M059J (cell line): Measurements from ENCODE around the gene ORM1. TPM values are rescaled to one million over a fixed set of nuclear protein-coding genes. Genes with fewer than 3 reads are reported as not detected.
A peak's percentile ranks its signal among the peaks of the same experiment; 100 is the strongest.

Experiments
- DNase-seq: peaks from one replicate; pipeline ENCODE4 v3.0.0-alpha.2; 2012; ENCODE audit warnings: low read depth
- total RNA-seq: library from RNA; depleted of rRNA; stranded (reverse); fragments of >200 nt; shearing (Covaris generic); gene quantifications from 2 replicates; pipeline ENCODE4 v1.2.3, GENCODE V29; 2014

The ORM1 gene
- total RNA-seq, 1 experiment from 2014 or later: 0.57 TPM

DNA sequence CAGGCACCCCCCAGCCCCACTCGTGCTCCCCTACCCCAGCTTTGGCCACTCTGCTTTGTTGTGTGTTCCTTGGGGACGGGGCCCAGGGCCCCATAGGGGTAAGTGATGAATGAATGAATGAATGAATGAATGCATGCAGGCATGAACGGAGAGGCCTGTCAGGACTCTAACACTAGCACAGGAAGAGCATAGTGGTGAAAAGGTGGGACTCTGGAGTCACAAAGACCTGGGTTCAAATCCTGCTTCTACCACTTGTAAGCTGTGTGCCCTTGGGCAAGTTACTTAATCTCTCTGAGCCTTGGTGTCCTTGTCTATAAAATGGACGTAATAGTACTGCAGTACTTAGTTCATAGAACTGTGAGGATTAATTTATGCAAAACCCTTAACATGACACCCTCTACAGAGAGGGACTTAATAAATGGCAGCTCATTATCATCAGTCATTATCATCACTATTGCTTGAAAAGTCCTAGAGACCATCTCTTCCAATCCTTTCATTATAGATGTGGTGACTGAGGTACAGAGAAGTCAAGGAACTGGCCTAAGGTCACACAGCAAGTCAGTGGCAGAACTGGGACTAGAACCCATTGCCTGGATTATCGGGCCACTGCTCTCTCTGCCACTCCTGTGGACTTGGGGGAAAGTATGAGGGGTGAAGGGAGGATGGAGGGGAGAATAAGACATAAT lies 20.0 kb downstream of the ORM1 start:
- DNase-seq: no peak

DNA sequence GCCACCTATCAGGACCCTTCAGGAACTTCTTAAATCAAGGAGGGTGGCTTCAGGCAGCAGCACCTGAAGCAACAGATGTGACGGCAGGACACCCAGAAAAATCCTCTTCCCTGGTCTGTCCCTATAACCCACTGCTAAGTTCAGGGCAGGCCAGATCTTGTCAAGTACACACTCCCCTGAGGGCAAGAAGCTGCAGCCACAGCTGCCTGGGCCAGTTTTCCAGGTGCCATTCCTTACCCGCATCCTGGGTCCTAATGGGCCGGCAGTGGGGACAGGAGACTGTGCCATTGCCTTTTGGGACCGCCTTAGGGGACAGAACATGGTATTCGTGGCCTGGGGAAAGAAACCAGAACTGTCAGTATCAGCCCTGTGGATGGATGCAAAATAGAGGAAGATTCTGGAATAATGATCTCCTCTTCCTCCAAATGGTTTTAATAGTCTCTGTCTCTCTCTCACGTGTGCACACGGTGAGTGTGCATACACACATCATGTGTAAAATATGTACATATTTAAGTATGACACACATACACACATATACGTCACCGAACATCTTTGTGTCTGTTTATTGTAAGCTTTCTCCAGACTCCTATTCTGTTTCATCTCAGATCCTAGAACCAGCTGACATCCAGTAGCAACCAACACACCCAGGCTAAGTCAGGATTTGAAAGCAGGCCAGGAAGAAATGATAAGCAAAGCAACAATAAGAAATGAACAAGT lies 20.7 kb downstream of the ORM1 start:
- DNase-seq: no peak

DNA sequence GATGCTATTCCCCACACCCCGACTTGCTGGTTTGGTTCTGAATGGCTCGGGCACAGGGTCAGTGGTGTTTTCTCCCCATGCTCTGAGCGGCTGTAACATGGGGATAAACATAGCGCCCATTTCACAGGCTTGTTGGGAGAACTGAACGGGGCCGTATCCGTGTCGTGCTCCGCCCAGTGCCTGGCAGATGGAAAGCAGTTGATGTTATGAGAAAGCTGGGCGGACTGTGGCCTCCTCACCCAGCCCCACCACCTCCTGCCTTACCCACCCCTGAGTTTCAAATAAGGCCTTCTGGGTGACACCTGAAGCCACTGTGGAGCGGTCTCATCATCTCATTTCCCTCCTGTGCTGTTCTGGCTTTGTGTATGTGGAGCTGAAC lies 21.3 kb downstream of the ORM1 start:
- no peak for DNase-seq

DNA sequence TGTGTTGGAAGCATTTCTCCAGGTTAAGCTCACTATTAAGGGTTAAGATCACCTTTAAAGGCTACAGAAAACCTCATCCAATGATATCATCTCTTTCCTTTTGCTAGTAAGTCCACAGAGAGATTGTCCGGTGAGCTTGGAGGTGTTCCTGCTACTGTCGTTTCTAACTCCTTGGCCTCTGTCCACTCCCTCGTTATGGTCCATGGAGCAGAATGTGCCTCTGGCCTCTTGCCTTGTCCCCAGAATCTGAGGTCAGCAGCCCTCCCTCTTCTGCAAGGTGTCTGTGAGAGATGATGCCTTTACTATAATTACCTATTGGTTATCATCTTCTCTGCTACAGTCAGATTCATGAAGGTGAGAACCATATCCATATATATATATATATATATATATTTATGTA lies 21.8 kb downstream of the ORM1 start:
- no peak for DNase-seq

DNA sequence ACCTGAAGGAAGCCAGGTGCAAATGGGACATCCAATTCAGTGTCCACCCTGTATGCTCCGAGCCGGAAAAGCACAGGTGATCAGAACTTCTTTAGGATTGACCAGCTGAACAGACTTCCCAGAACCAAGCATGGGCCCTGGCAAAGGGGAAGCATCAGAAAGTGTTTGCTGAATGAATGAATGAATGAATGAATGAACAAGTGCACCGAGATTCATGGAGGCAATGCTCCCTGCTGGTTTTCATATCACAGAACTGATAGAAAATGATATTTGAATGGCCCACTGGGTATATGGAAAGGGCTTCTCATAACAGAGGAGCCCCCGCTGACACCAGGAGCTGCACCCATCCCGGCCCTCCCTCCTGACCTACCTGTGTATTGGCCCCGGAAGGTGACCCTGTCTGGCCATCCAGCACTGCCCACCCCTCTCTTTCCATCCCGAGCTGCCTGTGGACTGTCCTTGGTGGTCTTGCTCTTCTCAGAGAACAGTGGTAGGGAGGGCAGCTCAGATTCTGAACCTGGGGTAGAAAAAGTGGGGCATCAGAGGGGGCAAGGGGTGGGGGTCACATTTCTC lies 22.7 kb downstream of the ORM1 start:
- no peak for DNase-seq

DNA sequence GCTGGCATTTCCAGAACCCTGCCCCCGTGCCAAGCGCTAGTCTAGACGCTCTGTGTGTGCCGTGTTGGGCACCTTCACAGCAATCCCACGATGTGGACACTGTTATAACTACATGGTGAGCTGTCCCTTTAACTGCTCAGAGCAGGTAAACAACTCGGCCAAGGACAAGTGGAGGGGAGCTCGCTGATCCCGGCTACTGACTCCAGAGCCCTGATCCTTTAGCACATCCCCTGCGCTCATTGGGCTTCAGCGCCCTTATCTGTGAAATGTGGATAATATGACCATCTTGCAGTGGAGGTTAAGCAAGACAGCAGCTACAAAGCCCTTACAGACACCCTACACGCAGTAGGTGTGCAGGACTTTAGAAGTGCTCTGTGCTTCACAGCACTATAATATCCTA lies 23.2 kb downstream of the ORM1 start:
- DNase-seq: no peak

DNA sequence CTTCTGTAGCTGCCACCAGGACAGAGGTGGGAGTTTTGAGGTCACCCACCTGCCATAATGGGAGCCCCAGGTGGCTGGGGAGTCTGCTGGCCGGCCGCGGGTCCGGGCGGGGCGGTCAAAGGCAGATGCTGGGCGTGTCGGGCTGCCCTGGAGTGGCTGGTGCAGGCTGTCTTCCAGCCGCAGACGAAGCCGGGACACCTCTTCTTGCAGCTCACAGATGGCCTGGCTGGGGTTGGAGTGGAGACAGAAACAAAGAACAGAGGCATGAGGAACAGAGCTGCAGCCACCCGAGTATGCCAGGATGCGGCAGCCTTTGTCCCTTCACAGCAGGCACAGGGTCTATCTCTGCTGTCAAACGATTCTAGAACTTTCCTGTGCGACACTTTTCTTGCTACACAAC lies 24.8 kb downstream of the ORM1 start:
- no peak for DNase-seq

DNA sequence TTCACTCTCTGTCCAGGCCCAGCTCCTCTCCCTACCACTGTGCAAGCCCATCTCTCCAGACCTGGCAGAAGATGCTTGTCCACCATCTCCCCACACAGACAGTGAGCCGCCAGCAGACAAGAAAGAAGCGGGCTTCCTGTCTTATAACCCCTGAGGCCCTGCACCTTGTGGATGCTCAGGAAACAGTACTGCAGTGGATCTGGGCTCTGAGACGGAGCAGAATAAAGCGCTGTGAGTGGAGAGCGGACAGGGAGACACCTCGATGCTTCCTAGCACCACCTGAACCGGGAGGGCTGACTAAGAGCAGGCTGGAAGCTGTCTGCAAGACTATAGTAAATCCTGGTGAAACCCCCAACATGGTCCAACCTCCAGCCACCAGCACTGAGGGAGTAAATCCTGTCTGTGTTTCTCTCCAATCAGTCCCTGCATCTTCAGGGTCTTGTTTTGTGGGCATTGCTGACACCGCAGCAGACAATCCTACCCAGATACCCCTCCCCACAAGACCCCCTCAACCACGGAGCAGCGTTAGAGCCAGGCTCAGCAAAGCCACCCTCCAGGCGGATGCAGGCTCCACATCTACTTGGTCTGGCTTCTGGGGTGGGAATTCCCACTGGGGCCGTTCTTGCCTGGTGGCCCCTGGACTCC lies 25.5 kb downstream of the ORM1 start:
- DNase-seq: no peak

DNA sequence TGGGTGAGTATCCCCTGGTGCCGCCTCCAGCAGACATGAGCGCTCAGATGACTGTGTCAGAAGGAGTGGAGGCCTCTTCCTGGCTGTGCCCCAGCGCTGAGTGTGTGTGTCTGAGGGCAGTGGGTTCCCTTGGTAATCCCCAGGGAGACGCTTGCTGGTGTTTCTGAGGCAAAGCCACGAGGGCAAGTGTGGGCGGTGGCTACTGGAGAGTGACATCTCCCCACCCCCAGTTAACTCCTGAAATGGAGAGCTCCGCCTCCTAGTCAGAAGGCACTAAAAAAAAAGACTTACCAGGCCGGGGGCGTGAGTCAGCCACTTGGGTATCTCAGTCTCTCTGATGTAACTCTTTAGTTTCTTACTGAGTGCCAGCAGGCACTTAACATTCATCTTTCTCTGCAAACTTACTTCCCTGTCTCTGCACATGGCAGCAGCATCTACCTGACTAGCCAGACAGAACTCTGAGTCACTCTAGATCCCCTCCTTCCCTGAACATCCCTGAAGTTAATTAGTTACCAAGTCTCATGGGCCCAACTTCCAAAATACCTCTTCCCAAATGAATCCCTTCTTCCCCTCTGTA lies 26.1 kb downstream of the ORM1 start:
- peak; percentile 99 for DNase-seq

DNA sequence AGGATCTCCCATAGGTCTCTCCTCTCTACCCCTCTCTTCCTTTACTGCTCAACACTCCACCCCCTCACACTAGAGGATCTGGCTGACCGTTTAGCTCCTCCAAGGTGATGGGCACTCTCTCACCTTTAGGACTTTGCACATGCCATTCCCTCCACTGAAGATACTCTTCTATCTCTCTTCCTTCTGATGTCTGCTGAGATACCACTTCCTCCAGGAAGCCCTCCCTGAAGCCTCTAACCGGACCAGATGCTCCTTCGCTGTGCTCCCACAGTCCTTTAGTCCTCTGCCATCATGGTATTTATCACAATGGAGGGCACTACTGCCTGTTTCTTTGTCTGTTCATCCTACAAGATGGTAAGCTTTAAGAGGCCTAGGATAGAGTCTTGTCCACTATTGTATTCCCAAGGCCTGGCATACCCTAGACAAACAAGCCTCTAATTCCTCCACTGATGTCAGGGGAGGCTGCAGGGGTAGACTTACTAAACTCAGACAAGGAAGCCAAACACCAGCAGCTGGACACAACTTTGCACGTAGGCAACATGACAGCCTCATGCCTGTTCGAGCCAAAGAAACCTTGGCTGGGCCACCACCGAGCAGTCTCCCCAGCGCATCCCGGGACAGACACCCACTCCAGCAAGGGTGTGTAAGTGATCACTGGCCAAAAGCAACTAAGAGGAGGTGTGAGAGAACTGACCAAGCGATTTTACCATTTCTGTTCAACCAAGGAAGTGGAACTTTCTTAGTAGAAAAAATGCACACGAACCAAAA lies 27.0 kb downstream of the ORM1 start:
- DNase-seq: no peak

DNA sequence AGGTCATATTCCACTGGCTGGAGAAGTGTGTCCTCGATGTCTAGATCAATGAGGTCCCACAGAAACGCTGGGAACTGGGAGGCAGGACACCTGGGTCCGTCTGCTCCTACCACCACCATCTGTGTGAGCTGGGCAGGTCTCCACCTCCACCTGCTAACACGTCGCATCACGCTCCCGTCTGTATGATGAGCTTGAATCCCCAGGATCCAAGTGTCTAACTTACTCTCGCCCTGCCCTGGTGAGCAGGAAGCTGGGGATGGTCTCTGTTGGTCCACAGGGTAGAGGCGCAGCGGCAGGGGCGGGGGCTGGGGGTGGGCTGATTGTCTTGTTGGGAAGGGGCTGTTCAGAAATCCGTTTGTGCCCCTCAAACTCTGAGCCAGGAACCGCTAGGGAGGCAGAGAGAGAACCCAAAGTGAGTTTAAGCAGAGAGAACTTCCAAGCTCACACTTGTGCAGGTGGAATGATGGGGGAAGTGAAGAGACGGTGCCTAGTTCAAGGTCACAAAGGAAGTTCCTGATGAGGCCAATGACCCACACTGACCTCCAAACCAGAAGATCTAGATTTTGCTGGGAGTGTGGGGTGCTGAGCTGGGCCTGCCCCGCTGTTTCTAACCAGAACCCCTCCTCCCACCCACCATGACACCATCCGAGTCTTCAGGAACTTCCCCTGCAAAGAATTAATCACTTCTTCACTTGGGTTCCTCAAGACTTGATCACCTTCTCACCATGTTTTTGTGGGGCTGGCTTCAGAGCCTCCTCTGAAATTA lies 27.9 kb downstream of the ORM1 start:
- DNase-seq: no peak

DNA sequence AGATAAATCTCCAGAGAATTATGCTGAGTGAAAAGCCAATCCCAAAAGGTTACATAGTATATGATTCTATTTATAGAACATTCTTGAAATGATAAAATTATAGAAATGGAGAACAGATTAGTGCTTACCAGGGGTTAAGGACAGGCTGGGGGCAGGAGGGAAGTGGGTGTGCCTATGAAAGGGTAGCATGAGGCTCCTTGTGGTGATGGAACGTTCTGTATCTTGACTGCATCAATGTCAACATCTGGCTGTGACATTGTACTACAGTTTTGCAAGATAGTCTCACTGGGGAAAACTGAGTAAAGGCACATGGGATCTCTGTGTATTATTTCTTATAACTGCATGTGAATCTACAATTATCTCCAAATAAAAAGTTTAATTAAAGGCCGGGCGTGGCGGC lies 29.0 kb downstream of the ORM1 start:
- no peak for DNase-seq

DNA sequence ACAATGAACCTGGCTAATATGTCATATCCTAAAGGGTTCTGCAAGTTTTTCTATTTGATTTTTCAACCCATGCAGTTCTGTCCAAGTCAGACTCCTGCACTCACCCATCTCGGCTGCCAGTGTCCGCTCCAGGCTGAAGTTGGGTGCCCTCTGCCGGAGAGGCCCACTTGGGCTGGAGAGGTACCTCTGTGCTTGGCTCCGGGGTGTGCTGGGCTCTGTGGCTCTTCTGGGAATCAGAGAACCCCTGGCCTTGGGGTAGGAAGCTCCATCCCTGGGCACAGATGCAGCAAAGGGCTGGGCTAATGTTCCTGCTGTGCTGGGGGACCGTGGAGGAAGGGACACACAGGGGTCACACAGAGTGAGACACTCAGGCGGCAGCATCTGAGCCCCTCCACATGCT lies 32.9 kb downstream of the ORM1 start:
- DNase-seq: no peak

DNA sequence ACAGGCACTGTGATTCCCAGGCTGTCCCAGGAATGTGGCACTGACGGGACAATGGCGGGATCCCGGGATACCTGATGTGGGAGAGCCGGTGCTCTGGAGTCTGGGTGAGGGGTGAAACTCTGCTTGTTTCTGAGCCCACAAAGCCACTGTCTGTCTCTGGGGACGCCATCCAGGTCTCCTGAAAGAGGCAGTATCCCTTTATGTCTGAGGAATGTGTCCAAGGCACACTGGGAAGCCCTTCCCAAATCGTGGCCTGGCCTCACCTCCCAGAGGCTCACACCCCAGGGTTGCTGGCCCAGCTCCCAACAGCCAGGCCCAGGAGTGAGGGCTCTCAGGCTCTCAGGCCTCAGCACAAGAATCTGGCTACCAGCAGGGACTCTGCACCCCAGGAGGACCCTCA lies 33.9 kb downstream of the ORM1 start:
- no peak for DNase-seq

DNA sequence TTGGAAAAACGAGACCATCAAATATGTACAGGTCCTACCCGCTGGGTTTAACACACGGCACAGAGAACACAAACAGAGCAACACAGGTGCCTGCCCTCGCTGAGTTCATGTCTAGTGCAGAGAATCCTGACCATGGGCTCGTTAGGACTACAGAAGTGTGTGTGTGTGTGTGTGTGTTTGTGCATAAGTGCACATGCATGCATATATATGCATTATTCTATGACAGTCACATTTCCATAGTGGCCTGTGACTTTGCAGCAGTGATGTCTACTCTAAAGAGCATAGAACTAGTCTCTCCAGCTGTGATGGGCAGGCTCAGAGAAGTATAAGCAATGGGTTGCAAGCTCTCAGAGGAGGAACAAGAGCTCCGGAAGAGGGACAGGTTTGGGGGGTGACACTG lies 34.5 kb downstream of the ORM1 start:
- DNase-seq: no peak

DNA sequence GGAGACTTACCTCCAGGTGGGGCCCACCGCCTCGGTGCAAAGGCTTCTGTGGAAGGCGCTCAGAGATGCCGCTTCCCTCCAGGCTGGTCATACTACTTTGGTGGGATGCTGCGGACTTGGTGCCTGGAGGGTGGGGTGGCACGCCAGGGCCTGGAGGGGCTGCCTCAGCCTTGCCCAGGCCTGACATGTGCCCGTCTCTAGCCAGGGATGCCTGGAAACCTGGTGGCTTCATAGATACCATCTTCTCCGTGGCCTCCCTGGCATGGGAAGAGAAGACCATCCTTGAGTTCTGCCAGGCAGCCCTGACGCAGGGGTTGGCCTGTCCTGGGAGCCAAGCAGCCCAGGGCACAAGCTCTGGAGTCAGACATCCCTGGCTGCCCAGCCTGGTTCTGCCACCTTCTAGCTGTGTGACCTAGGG lies 35.0 kb downstream of the ORM1 start:
- no peak for DNase-seq

DNA sequence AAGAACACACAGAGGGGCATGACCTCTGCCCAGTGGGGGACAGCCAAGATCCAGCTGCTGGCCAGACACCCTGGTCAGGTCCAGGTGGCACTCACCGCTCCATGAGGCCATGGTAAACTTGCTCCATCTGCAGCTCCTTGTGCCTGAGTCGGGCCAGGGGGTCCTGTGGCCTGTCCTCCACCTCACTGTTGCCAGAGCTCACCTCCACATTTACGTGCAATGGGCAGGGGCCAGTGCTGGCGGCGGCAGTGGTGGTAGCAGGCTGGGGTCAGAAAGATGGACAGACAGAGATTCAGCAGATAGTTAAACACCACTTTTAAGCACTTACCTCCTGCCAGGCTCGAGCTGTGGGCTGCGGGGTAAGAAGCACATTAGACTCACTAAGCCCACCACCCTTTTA lies 36.9 kb downstream of the ORM1 start:
- no peak for DNase-seq

DNA sequence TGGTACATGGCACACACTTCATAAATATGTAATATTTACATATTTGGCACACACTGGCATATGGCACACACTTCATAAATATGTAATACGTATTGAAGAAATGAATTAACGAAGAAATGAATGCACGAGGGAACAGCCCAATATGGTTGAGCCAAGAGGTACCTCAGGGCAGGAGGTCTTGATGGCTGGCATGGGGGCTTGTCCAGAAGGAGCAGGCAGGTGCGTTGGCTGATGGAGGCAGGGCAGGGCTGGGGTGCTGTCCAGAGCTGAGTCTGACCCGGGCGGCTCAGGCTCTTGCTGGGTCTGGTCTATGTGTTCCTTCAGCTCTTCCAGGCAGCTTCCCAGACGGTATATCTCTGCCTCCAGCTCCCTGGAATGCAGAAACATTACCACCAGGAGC lies 38.6 kb downstream of the ORM1 start:
- DNase-seq: no peak

DNA sequence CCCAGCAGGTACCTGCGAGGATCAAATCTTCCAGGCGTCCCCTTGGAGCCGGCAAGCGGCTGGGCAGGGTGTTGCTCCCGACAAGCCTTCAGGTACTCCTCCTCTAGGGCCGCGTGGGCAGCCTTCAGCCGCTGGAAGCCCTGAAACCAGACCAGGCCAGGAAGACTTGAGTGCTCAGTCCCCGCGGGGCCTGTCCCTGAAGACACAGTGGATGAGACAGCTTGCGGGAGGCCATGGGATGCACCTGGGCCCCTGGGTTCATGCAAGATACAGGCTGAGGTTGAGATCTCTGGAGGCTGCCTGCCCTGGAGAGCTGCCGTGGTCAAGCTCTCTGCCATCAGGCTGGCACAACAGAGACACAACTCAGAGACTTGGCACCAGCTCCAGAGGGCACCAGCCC lies 39.5 kb downstream of the ORM1 start:
- DNase-seq: no peak

DNA sequence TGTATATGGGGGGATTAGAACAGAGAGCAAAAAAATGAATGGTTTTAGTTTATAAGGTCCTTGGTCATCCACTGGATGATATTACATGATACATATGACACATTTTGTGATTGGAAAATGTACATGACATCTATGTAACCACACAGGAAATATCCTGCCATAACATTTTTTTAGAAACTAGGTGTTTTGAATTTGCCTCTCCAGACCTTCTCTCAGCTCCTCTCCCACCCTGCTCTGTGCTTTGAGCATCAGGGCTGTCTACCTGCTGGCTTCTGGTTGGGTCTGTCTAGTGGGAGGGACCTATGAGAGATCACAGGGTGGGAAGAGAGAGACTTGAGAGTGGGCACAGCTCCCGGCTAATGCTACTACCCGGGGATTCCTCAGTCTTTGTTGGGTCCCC lies 40.5 kb downstream of the ORM1 start:
- no peak for DNase-seq
